ENCODE results near the gene TAB3.

TAB3 gene

GRCh38 chrX:30819080-30819479 lies 70.0 kb downstream of the TAB3 start:
- Histone ChIP-seq H3K4me3 (ENCODE audit: low read depth, low read length) (no peak overlapping the region), H3K9me3 (ENCODE audit: control insufficient read depth, insufficient read depth, low read depth, low read length) (no peaks in the 10 kb centered on the region), H3K36me3 (ENCODE audit: control insufficient read depth in 2 of 2, insufficient read depth in 1 of 2, low read length in 2 of 2) (no peaks in the 10 kb centered on the region), H3K4me1 (ENCODE audit: control insufficient read depth, insufficient read depth, low read length) (no peaks in the 10 kb centered on the region), H3K27ac (ENCODE audit: extremely low read depth, low read depth, low read length) (no peak overlapping the region)
- CTCF ChIA-PET = interaction anchor here (0.6 kb wide), 1 partner anchor 55 kb away, joined by 5 read pairs; no protein-coding TSS in a partner anchor
- POLR2A ChIA-PET = no interaction called here
- TF ChIP-seq ZNF600 (tag by site-specific recombination; IDR thresholded peaks at IDR 0.05) = no peak
- TF ChIP-seq ZNF76 (tag by site-specific recombination; IDR thresholded peaks at IDR 0.05; ENCODE audit: borderline replicate concordance, low read depth) = no peak
- no peak for TF ChIP-seq KLF16 (tag by site-specific recombination; IDR thresholded peaks at IDR 0.05)

GRCh38 chrX:30816079-30816478 lies 73.0 kb downstream of the TAB3 start:
- no peaks in the 10 kb centered on the region for H3K36me3 ChIP-seq (ENCODE audit: control insufficient read depth in 2 of 2, insufficient read depth in 1 of 2, low read length in 2 of 2)
- no peak overlapping the region for H3K27ac ChIP-seq (ENCODE audit: extremely low read depth, low read depth, low read length)

GRCh38 chrX:30814978-30815377 lies 74.1 kb downstream of the TAB3 start:
- no peak overlapping the region for H3K4me3 ChIP-seq (ENCODE audit: low read depth, low read length)
- TF ChIP-seq, protein P1, sequence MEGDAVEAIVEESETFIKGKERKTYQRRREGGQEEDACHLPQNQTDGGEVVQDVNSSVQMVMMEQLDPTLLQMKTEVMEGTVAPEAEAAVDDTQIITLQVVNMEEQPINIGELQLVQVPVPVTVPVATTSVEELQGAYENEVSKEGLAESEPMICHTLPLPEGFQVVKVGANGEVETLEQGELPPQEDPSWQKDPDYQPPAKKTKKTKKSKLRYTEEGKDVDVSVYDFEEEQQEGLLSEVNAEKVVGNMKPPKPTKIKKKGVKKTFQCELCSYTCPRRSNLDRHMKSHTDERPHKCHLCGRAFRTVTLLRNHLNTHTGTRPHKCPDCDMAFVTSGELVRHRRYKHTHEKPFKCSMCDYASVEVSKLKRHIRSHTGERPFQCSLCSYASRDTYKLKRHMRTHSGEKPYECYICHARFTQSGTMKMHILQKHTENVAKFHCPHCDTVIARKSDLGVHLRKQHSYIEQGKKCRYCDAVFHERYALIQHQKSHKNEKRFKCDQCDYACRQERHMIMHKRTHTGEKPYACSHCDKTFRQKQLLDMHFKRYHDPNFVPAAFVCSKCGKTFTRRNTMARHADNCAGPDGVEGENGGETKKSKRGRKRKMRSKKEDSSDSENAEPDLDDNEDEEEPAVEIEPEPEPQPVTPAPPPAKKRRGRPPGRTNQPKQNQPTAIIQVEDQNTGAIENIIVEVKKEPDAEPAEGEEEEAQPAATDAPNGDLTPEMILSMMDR (tag by site-specific recombination; IDR thresholded peaks at IDR 0.05) = no peak
- TF ChIP-seq ZNF600 (tag by site-specific recombination; IDR thresholded peaks at IDR 0.05) (no peak), ZNF677 (tag by site-specific recombination; IDR thresholded peaks at IDR 0.05) (no peak), ZNF701 (tag by site-specific recombination; IDR thresholded peaks at IDR 0.05) (no peak), ZNF501 (tag by site-specific recombination; IDR thresholded peaks at IDR 0.05) (no peak), ZNF324 (tag by site-specific recombination; IDR thresholded peaks at IDR 0.05) (no peak), REST (tag by site-specific recombination; IDR thresholded peaks at IDR 0.05) (no peak), ZNF621 (tag by site-specific recombination; IDR thresholded peaks at IDR 0.05) (no peak), ZNF776 (tag by site-specific recombination; IDR thresholded peaks at IDR 0.05; ENCODE audit: borderline replicate concordance) (no peak)
- TF ChIP-seq, protein P2, sequence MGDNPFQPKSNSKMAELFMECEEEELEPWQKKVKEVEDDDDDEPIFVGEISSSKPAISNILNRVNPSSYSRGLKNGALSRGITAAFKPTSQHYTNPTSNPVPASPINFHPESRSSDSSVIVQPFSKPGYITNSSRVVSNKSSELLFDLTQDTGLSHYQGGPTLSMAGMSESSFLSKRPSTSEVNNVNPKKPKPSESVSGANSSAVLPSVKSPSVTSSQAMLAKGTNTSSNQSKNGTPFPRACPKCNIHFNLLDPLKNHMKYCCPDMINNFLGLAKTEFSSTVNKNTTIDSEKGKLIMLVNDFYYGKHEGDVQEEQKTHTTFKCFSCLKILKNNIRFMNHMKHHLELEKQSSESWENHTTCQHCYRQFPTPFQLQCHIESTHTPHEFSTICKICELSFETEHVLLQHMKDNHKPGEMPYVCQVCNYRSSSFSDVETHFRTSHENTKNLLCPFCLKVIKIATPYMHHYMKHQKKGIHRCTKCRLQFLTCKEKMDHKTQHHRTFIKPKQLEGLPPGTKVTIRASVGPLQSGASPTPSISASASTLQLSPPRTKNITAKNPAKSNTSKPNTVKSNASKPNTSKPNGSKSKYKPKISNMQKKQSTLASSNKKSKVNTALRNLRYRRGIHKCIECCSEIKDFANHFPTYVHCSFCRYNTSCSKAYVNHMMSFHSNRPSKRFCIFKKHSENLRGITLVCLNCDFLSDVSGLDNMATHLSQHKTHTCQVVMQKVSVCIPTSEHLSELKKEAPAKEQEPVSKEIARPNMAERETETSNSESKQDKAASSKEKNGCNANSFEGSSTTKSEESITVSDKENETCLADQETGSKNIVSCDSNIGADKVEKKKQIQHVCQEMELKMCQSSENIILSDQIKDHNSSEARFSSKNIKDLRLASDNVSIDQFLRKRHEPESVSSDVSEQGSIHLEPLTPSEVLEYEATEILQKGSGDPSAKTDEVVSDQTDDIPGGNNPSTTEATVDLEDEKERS (tag by site-specific recombination; IDR thresholded peaks at IDR 0.05) = no peak
- TF ChIP-seq, protein P3, sequence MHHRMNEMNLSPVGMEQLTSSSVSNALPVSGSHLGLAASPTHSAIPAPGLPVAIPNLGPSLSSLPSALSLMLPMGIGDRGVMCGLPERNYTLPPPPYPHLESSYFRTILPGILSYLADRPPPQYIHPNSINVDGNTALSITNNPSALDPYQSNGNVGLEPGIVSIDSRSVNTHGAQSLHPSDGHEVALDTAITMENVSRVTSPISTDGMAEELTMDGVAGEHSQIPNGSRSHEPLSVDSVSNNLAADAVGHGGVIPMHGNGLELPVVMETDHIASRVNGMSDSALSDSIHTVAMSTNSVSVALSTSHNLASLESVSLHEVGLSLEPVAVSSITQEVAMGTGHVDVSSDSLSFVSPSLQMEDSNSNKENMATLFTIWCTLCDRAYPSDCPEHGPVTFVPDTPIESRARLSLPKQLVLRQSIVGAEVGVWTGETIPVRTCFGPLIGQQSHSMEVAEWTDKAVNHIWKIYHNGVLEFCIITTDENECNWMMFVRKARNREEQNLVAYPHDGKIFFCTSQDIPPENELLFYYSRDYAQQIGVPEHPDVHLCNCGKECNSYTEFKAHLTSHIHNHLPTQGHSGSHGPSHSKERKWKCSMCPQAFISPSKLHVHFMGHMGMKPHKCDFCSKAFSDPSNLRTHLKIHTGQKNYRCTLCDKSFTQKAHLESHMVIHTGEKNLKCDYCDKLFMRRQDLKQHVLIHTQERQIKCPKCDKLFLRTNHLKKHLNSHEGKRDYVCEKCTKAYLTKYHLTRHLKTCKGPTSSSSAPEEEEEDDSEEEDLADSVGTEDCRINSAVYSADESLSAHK (tag by site-specific recombination; IDR thresholded peaks at IDR 0.05) = no peak

More at GRCh38 chrX:30816079-30816478, 73.0 kb downstream of the TAB3 start:
- ChIA-PET POLR2A (no interaction called here), CTCF (interaction anchor here (0.7 kb wide), 1 partner anchor 1714 kb away, joined by 3 read pairs; no protein-coding TSS in a partner anchor)
- no peaks in the 10 kb centered on the region for H3K4me1 ChIP-seq (ENCODE audit: control insufficient read depth, insufficient read depth, low read length)
- no peak overlapping the region for H3K4me3 ChIP-seq (ENCODE audit: low read depth, low read length)
- TF ChIP-seq GLI4 (tag by site-specific recombination; IDR thresholded peaks at IDR 0.05) = no peak
- no peak for TF ChIP-seq ZNF174 (tag by site-specific recombination; IDR thresholded peaks at IDR 0.05)
- no peak for TF ChIP-seq ZBTB48 (tag by site-specific recombination; IDR thresholded peaks at IDR 0.05)
- TF ChIP-seq ZNF544 (tag by site-specific recombination; IDR thresholded peaks at IDR 0.05) = no peak
- no peak for TF ChIP-seq MZF1 (tag by site-specific recombination; IDR thresholded peaks at IDR 0.05; ENCODE audit: borderline replicate concordance)
- no peak for TF ChIP-seq ZFP3 (tag by site-specific recombination; IDR thresholded peaks at IDR 0.05; ENCODE audit: low read depth)
- no peak for TF ChIP-seq ZNF610 (tag by site-specific recombination; IDR thresholded peaks at IDR 0.05; ENCODE audit: borderline replicate concordance)
- TF ChIP-seq ZNF16 (tag by site-specific recombination; IDR thresholded peaks at IDR 0.05; ENCODE audit: low read depth) = no peak
- TF ChIP-seq EGR2 (tag by site-specific recombination; IDR thresholded peaks at IDR 0.05; ENCODE audit: low read depth) = no peak
- no peak for TF ChIP-seq ZNF404 (tag by site-specific recombination; IDR thresholded peaks at IDR 0.05)
- TF ChIP-seq ZBTB44 (tag by site-specific recombination; IDR thresholded peaks at IDR 0.05) = no peak
- no peaks in the 10 kb centered on the region for H3K9me3 ChIP-seq (ENCODE audit: control insufficient read depth, insufficient read depth, low read depth, low read length)

More at GRCh38 chrX:30814978-30815377, 74.1 kb downstream of the TAB3 start:
- POLR2A ChIA-PET = no interaction called here
- Histone ChIP-seq H3K36me3 (ENCODE audit: control insufficient read depth in 2 of 2, insufficient read depth in 1 of 2, low read length in 2 of 2) (no peaks in the 10 kb centered on the region), H3K9me3 (ENCODE audit: control insufficient read depth, insufficient read depth, low read depth, low read length) (no peaks in the 10 kb centered on the region), H3K4me1 (ENCODE audit: control insufficient read depth, insufficient read depth, low read length) (no peaks in the 10 kb centered on the region), H3K27ac (ENCODE audit: extremely low read depth, low read depth, low read length) (no peak overlapping the region)
- CTCF ChIA-PET = no interaction called here

Measured in HEK293 (cell line).